ENCODE results near the gene WDR74. TPM values are rescaled to one million over a fixed set of nuclear protein-coding genes. Genes with fewer than 3 reads are reported as not detected.

Gene WDR74
- total RNA-seq, 1 experiment from 2014 or later = 110 TPM

DNA sequence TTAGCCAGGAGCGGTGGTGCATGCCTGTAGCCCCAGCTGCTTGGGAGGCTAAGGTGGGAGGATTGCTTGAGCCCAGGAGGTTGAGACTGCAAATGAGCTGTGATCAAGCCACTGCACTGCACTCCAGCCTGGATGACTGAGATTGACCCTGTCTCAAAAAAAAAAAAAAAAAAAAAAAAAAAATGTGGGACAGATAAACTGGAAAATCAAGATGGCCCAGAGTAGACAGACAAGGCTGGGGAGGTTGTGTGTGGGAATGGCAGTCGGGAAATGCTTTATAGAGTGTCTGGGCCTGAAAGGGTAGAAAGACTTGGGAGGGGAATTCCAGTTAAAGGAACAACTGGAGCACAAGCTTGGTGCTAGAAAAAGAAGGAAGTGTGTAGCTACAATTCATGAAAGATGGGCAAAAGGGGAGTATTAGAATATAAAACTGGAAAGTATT lies 18.2 kb upstream of the WDR74 start:
- H3K4me1 Mint-ChIP-seq = peaks cover 65% of the 10 kb centered on the region
- H3K36me3 Mint-ChIP-seq = peaks cover 47% of the 10 kb centered on the region
- CTCF ChIA-PET = interaction anchor here (0.6 to 1.4 kb wide), 5 partner anchors 24 to 246 kb away, joined by 3 to 6 read pairs (median 4); partner anchors contain the start of gene SLC3A2

DNA sequence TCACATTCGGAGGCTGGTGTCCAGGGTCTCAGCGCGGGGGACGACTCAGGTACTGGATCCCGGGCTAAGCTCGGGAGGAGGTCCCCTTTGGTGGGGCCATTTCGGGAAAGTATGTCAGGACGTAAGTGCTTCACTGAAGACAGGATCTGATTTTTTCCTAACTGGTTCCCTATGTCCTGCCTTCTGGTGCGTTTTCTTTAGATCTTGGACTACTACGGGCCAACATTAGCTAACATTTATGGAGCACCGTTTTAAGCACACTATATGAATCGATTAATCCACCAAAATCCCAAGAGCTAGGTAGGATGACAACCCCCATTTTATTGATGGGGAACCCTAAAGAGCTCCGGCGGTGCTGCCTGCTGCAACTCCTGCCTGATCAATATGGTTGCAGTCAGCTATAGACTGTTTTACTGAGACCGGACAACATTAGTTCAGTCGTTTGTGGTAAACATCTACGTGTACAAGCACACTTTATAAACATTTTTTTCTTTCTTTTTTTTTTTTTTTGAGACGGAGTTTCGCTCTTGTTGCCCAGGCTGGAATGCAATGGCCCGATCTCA lies 17.0 kb upstream of the WDR74 start:
- peaks cover 67% of the 10 kb centered on the region for H3K4me1 Mint-ChIP-seq
- 0 out of 2 replicates have a peak, but pooled peaks cover 4% of the 10 kb centered on the region for H3K27me3 Mint-ChIP-seq (ENCODE audit: low read depth)
- H3K9me3 Mint-ChIP-seq = no peaks in the 10 kb centered on the region
- ChIA-PET POLR2A (interaction anchor here (0.6 to 3.9 kb wide), 15 partner anchors 16 to 1384 kb away, joined by 3 to 69 read pairs (median 5); partner anchors contain the start of genes CSKMT, LBHD1, SLC3A2 and STX5), CTCF (interaction anchor here (0.7 to 1.6 kb wide), 5 partner anchors 15 to 69 kb away, joined by 3 to 11 read pairs (median 4); partner anchors contain the start of genes STX5, TEX54 and TMEM179B)
- H3K36me3 Mint-ChIP-seq = peaks cover 57% of the 10 kb centered on the region
- ATAC-seq = no peak
- H3K4me3 Mint-ChIP-seq = peak overlapping the region; percentile 99
- peak overlapping the region; percentile 99 for H3K27ac Mint-ChIP-seq
- no peak for DNase-seq (ENCODE audit: low spot score)
- TF ChIP-seq, protein P1, sequence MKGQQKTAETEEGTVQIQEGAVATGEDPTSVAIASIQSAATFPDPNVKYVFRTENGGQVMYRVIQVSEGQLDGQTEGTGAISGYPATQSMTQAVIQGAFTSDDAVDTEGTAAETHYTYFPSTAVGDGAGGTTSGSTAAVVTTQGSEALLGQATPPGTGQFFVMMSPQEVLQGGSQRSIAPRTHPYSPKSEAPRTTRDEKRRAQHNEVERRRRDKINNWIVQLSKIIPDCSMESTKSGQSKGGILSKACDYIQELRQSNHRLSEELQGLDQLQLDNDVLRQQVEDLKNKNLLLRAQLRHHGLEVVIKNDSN (CRISPR knock-in tag; IDR thresholded peaks at IDR 0.05) = peak; percentile 1; the same call in 1 of the 2 replicates
- no peak for TF ChIP-seq MYBL2 (CRISPR knock-in tag; IDR thresholded peaks at IDR 0.05)
- TF ChIP-seq, protein P2, sequence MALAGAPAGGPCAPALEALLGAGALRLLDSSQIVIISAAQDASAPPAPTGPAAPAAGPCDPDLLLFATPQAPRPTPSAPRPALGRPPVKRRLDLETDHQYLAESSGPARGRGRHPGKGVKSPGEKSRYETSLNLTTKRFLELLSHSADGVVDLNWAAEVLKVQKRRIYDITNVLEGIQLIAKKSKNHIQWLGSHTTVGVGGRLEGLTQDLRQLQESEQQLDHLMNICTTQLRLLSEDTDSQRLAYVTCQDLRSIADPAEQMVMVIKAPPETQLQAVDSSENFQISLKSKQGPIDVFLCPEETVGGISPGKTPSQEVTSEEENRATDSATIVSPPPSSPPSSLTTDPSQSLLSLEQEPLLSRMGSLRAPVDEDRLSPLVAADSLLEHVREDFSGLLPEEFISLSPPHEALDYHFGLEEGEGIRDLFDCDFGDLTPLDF (CRISPR knock-in tag; IDR thresholded peaks at IDR 0.05) = peak; percentile 10; the same call in 1 of the 2 replicates
- 0 out of 2 replicates have a peak, but pooled peaks have one; percentile 3 for TF ChIP-seq ZNF232 (CRISPR knock-in tag; IDR thresholded peaks at IDR 0.05)
- TF ChIP-seq NFATC4 (CRISPR knock-in tag; IDR thresholded peaks at IDR 0.05) = no peak
- TF ChIP-seq, protein P3, sequence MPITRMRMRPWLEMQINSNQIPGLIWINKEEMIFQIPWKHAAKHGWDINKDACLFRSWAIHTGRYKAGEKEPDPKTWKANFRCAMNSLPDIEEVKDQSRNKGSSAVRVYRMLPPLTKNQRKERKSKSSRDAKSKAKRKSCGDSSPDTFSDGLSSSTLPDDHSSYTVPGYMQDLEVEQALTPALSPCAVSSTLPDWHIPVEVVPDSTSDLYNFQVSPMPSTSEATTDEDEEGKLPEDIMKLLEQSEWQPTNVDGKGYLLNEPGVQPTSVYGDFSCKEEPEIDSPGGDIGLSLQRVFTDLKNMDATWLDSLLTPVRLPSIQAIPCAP (CRISPR knock-in tag; IDR thresholded peaks at IDR 0.05) = no peak

More for the DNA sequence above, 18.2 kb upstream of the WDR74 start:
- Mint-ChIP-seq H3K4me3 (peak overlapping the region; percentile 99), H3K27me3 (ENCODE audit: low read depth) (0 out of 2 replicates have a peak, but pooled peaks cover 4% of the 10 kb centered on the region), H3K27ac (peak overlapping the region; percentile 92), H3K9me3 (no peaks in the 10 kb centered on the region)
- TF ChIP-seq FOXK1 (CRISPR knock-in tag; IDR thresholded peaks at IDR 0.05) (no peak), ZNF219 (CRISPR knock-in tag; IDR thresholded peaks at IDR 0.05; ENCODE audit: borderline replicate concordance) (no peak), SP1 (CRISPR knock-in tag; conservative IDR thresholded peaks at IDR 0.05) (no peak), ZNF671 (CRISPR knock-in tag; IDR thresholded peaks at IDR 0.05) (no peak)
- TF ChIP-seq, protein P4, sequence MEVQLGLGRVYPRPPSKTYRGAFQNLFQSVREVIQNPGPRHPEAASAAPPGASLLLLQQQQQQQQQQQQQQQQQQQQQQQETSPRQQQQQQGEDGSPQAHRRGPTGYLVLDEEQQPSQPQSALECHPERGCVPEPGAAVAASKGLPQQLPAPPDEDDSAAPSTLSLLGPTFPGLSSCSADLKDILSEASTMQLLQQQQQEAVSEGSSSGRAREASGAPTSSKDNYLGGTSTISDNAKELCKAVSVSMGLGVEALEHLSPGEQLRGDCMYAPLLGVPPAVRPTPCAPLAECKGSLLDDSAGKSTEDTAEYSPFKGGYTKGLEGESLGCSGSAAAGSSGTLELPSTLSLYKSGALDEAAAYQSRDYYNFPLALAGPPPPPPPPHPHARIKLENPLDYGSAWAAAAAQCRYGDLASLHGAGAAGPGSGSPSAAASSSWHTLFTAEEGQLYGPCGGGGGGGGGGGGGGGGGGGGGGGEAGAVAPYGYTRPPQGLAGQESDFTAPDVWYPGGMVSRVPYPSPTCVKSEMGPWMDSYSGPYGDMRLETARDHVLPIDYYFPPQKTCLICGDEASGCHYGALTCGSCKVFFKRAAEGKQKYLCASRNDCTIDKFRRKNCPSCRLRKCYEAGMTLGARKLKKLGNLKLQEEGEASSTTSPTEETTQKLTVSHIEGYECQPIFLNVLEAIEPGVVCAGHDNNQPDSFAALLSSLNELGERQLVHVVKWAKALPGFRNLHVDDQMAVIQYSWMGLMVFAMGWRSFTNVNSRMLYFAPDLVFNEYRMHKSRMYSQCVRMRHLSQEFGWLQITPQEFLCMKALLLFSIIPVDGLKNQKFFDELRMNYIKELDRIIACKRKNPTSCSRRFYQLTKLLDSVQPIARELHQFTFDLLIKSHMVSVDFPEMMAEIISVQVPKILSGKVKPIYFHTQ (CRISPR knock-in tag; IDR thresholded peaks at IDR 0.05) = no peak
- TF ChIP-seq, protein P5, sequence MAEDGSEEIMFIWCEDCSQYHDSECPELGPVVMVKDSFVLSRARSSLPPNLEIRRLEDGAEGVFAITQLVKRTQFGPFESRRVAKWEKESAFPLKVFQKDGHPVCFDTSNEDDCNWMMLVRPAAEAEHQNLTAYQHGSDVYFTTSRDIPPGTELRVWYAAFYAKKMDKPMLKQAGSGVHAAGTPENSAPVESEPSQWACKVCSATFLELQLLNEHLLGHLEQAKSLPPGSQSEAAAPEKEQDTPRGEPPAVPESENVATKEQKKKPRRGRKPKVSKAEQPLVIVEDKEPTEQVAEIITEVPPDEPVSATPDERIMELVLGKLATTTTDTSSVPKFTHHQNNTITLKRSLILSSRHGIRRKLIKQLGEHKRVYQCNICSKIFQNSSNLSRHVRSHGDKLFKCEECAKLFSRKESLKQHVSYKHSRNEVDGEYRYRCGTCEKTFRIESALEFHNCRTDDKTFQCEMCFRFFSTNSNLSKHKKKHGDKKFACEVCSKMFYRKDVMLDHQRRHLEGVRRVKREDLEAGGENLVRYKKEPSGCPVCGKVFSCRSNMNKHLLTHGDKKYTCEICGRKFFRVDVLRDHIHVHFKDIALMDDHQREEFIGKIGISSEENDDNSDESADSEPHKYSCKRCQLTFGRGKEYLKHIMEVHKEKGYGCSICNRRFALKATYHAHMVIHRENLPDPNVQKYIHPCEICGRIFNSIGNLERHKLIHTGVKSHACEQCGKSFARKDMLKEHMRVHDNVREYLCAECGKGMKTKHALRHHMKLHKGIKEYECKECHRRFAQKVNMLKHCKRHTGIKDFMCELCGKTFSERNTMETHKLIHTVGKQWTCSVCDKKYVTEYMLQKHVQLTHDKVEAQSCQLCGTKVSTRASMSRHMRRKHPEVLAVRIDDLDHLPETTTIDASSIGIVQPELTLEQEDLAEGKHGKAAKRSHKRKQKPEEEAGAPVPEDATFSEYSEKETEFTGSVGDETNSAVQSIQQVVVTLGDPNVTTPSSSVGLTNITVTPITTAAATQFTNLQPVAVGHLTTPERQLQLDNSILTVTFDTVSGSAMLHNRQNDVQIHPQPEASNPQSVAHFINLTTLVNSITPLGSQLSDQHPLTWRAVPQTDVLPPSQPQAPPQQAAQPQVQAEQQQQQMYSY (CRISPR knock-in tag; IDR thresholded peaks at IDR 0.05) = no peak
- TF ChIP-seq, protein P6, sequence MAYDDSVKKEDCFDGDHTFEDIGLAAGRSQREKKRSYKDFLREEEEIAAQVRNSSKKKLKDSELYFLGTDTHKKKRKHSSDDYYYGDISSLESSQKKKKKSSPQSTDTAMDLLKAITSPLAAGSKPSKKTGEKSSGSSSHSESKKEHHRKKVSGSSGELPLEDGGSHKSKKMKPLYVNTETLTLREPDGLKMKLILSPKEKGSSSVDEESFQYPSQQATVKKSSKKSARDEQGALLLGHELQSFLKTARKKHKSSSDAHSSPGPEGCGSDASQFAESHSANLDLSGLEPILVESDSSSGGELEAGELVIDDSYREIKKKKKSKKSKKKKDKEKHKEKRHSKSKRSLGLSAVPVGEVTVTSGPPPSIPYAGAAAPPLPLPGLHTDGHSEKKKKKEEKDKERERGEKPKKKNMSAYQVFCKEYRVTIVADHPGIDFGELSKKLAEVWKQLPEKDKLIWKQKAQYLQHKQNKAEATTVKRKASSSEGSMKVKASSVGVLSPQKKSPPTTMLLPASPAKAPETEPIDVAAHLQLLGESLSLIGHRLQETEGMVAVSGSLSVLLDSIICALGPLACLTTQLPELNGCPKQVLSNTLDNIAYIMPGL (CRISPR knock-in tag; IDR thresholded peaks at IDR 0.05) = no peak
- TF ChIP-seq, protein P7, sequence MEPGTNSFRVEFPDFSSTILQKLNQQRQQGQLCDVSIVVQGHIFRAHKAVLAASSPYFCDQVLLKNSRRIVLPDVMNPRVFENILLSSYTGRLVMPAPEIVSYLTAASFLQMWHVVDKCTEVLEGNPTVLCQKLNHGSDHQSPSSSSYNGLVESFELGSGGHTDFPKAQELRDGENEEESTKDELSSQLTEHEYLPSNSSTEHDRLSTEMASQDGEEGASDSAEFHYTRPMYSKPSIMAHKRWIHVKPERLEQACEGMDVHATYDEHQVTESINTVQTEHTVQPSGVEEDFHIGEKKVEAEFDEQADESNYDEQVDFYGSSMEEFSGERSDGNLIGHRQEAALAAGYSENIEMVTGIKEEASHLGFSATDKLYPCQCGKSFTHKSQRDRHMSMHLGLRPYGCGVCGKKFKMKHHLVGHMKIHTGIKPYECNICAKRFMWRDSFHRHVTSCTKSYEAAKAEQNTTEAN (CRISPR knock-in tag; IDR thresholded peaks at IDR 0.05) = no peak
- DNase-seq (ENCODE audit: low spot score) (no peak), ATAC-seq (no peak)
- POLR2A ChIA-PET = interaction anchor here (0.6 to 3.8 kb wide), 7 partner anchors 17 to 1530 kb away, joined by 3 to 69 read pairs (median 4); partner anchors contain the start of genes SLC3A2 and WDR74

Measured in WTC11 (cell line).